ENCODE results near the gene MZF1.
A peak's percentile ranks its signal among the peaks of the same experiment; 100 is the strongest.
"Not testable (repeated sequence)": the region's sequence is repeated elsewhere in the genome, so short reads cannot be mapped to it uniquely, and the experiment has no call there.

Gene MZF1

GRCh38 chr19:58572818-58573657 lies at the start of gene MZF1:
MZF1 (minus strand) TSS chr19:58573335; CDS start chr19:58571389, 1,946 bp downstream.
- DNase-seq = peak; percentile 99
- in situ Hi-C loops (cut with MboI; ENCODE audit: low pct_unique_long_range_greater_than_20kb, low sequenced_read_pairs) = no loop called here

GRCh38 chr19:58607213-58607612 lies 34.1 kb upstream of the MZF1 start:
- DNase-seq; in situ Hi-C loops (cut with MboI; ENCODE audit: low pct_unique_long_range_greater_than_20kb, low sequenced_read_pairs): not testable (repeated sequence)

- DNase-seq; in situ Hi-C loops (cut with MboI; ENCODE audit: low pct_unique_long_range_greater_than_20kb, low sequenced_read_pairs): not testable (repeated sequence)
These were observed 33.2 kb upstream of the MZF1 start for GRCh38 chr19:58606251-58606896.

- no peak for DNase-seq
- in situ Hi-C loops (cut with MboI; ENCODE audit: low pct_unique_long_range_greater_than_20kb, low sequenced_read_pairs) = no loop called here
These were observed 13.1 kb upstream of the MZF1 start for GRCh38 chr19:58586133-58586765.

DNA sequence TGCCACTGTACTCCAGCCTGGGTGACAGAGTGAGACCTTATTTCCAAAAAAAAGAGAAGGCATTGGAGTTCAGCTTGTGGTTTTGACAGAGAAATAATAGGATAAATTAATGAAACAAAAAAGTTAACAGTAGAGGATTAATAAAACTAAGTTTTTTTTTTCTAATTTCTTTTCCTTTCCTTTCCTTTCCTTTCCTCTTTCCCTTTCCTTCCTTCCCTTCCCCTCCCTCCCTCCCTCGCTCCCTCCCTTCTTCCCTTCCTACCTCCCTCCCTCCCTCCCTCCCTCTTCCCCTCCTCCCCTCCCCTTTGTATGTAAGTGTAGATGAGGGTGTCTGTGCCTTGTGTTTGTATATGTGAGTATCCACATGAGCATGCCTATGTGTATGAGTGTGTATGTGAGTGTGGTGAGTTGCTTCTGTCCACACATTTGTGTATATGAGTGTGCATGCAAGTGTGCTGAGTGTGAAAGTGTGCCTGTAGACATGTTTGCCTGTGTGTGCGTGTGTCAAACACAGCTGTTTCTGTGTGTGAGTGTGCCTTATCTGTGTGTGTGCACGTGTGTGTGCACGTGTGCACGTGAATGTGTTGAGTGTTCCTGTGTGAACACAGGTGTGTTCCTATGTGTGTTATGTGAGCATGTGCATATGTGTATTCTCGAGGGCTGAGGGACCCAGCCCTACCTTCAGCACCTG lies 12.5 kb upstream of the MZF1 start:
- no peak for DNase-seq
- in situ Hi-C loops (cut with MboI; ENCODE audit: low pct_unique_long_range_greater_than_20kb, low sequenced_read_pairs) = no loop called here

DNA sequence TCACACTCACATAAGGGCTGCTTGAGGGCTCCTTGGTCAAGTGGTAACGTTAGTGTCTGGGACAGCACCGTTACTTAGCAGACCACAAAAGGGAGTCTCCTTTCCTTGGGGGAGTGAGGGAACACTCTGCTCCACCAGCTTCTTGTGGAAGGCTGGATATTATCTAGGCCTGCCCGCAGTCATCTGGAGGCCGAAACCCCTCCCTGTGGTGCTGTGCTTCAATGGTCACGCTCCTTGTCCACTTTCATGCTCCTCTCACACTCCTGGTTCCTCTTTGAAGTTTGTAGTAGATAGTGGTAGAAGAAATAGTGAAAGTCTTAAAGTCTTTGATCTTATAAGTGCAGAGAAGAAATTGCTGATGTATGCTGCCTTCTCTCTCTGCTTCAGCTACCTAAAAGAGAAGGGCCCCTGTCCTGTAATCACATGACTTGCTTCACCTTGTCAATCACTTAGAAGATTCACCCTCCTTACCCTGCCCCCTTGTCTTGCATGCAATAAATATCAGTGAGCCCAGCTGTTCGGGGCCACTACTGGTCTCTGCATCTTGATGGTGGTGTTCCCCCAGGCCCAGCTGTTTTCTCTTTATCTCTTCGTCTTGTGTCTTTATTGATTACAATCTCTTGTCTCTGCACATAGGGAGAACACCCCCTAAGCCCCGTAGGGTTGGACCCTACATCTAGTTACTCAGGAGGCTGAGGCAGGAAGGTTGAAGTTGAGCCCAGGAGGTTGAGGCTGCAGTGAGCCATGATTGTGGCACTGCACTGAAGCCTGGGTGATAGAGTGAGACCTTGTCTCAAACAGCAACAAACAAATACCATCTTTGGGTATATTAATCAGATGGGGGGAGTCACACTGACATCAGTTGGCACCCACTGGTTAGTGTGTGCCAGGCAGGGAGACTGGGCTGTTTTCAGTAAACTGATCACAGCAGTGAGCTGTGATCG lies 11.6 kb upstream of the MZF1 start:
- in situ Hi-C loops (cut with MboI; ENCODE audit: low pct_unique_long_range_greater_than_20kb, low sequenced_read_pairs) = no loop called here

DNA sequence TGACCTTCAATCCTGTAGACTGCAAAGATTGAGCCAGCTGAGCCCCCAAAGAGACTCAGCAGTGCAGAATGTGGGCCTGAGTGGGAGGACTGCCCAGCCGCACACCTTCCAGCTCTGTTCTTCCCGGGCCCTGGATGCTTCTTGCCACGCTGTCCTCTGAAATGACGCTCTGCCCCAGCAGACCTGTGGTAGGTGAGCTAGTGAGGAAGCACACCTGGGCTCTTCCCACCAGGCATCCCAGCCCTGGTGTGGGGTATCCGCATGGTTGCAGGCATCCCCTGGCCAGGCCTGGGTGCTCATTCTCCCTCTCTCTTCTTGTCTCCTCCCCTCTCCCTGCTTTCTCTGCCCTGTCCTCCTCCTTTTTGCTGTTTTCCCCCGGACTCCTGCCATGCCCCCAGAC lies 9.8 kb upstream of the MZF1 start:
- in situ Hi-C loops (cut with MboI; ENCODE audit: low pct_unique_long_range_greater_than_20kb, low sequenced_read_pairs) = no loop called here
- no peak for DNase-seq

More for the DNA sequence above, 11.6 kb upstream of the MZF1 start:
- DNase-seq = peak; percentile 40

- in situ Hi-C loops (cut with MboI; ENCODE audit: low pct_unique_long_range_greater_than_20kb, low sequenced_read_pairs) = no loop called here
- DNase-seq = no peak
These were observed 8.3 kb upstream of the MZF1 start for GRCh38 chr19:58581227-58582141.

GRCh38 chr19:58579473-58580142 lies 6.5 kb upstream of the MZF1 start:
- in situ Hi-C loops (cut with MboI; ENCODE audit: low pct_unique_long_range_greater_than_20kb, low sequenced_read_pairs) = no loop called here
- no peak for DNase-seq

- no peak for DNase-seq
- in situ Hi-C loops (cut with MboI; ENCODE audit: low pct_unique_long_range_greater_than_20kb, low sequenced_read_pairs) = no loop called here
These were observed 5.1 kb upstream of the MZF1 start for GRCh38 chr19:58578012-58578925.

DNA sequence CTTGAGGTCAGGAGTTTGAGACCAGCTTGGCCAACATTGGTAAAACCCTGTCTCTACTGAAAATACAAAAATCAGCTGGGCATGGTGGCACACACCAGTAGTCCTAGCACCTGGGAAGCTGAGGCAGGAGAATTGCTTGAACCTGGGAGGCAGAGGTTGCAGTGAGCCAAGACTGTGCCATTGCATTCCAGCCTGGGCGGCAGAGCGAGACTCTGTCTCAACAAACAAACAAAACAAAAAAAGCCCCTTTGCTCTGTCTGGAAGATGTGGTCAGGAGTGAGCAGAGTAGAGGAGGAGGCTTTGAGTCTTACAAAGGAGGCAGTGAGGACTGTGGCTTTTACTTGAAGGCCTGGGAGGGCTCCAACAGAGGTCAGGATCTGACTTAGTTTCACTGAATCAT lies 4.4 kb upstream of the MZF1 start:
- in situ Hi-C loops (cut with MboI; ENCODE audit: low pct_unique_long_range_greater_than_20kb, low sequenced_read_pairs); DNase-seq: not testable (repeated sequence)

GRCh38 chr19:58575183-58576041 lies 2.3 kb upstream of the MZF1 start:
- DNase-seq = peak; percentile 94
- in situ Hi-C loops (cut with MboI; ENCODE audit: low pct_unique_long_range_greater_than_20kb, low sequenced_read_pairs) = no loop called here

- in situ Hi-C loops (cut with MboI; ENCODE audit: low pct_unique_long_range_greater_than_20kb, low sequenced_read_pairs) = no loop called here
- peak; percentile 34 for DNase-seq
These were observed 576 bp upstream of the MZF1 start for GRCh38 chr19:58573658-58574164.

DNA sequence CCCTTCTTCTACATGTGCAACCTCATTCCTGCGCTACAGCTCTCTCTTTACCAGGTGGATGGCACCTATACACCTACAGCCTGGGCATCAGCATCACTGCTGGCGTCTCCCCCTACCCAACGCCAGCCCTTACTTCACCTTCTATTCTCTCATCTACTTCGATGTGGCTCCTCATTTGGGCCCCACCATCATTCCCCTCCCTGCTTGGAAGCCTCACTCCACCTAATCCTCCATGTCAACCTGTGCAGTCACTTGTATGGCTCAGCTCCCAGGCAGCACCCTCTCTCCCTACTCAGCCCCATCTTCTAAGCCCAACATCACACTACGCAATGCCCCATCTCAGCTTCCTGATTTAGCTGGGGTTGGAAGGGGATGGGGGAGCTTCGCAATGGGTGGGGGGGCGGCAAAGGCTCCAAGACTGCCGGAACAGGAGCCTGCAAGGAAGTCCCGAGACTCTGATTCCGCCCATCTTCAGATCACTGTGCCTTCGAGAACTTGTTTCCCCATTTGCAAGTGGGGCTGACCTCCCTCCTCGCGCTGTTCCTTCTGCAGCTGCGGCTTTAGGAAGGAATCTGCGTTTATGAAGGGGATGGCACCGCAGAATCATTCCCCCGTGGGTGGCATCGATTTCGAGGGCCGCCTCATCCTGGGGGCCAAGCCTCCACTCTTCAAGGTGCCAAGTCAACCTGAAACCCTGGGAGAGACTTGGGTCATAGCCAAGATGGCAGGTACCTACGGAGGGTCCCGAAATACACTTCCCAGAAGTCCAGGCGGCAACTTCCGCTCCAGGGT lies 913 bp downstream of the MZF1 start:
- no peak for DNase-seq
- in situ Hi-C loops (cut with MboI; ENCODE audit: low pct_unique_long_range_greater_than_20kb, low sequenced_read_pairs) = no loop called here
